ENCODE measurements around the gene SAMD5.

Gene SAMD5

DNA sequence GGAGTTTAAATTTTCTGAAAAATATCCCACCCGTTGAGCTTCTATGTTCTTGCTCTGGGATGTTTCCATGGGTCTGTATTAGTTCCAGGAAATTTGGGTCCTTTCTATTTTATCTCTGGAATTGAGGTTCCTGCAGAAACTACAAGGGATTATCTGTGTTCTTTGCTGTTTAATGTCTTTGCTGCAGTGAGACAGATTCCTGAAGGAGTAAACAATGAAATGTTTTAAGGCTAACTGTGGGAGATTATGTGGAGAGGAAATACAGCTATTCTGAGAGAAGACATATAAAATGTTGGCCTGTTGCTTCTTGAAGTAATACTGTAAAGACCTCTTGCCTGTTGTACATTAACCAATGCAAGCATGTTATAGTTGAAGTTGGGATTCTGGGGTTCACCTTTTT, 43.5 kb downstream of the SAMD5 start:
- peaks cover under 1% of the 10 kb centered on the region for H3K4me1 ChIP-seq (ENCODE audit: control insufficient read depth, insufficient read depth, low read length)
- H3K4me3 ChIP-seq (ENCODE audit: low read length), result no peak overlapping the region
- no peak overlapping the region for H3K9ac ChIP-seq (ENCODE audit: low read depth, low read length)
- no peaks in the 10 kb centered on the region for H3K27me3 ChIP-seq (ENCODE audit: control insufficient read depth, insufficient read depth, low read length)
- H3K36me3 ChIP-seq (ENCODE audit: insufficient read depth, low read length), result no peaks in the 10 kb centered on the region
- no peaks in the 10 kb centered on the region for H3K9me3 ChIP-seq (replicated peaks; ENCODE audit: low read length)
- H3K4me2 ChIP-seq (ENCODE audit: low read length), result no peak overlapping the region

GRCh38 chr6:147553099-147553498, 44.6 kb downstream of the SAMD5 start:
- H3K9ac ChIP-seq (ENCODE audit: low read depth, low read length), result no peak overlapping the region
- H3K4me1 ChIP-seq (ENCODE audit: control insufficient read depth, insufficient read depth, low read length), result no peaks in the 10 kb centered on the region
- H3K4me2 ChIP-seq (ENCODE audit: low read length), result no peak overlapping the region
- H3K27me3 ChIP-seq (ENCODE audit: control insufficient read depth, insufficient read depth, low read length), result no peaks in the 10 kb centered on the region
- H3K36me3 ChIP-seq (ENCODE audit: insufficient read depth, low read length), result no peaks in the 10 kb centered on the region
- no peaks in the 10 kb centered on the region for H3K9me3 ChIP-seq (replicated peaks; ENCODE audit: low read length)
- no peak overlapping the region for H3K4me3 ChIP-seq (ENCODE audit: low read length)

- Histone ChIP-seq H3K4me2 (ENCODE audit: low read length) (no peak overlapping the region), H3K9me3 (replicated peaks; ENCODE audit: low read length) (no peaks in the 10 kb centered on the region), H3K27me3 (ENCODE audit: control insufficient read depth, insufficient read depth, low read length) (no peaks in the 10 kb centered on the region), H3K4me1 (ENCODE audit: control insufficient read depth, insufficient read depth, low read length) (no peaks in the 10 kb centered on the region), H3K4me3 (ENCODE audit: low read length) (no peak overlapping the region), H3K36me3 (ENCODE audit: insufficient read depth, low read length) (no peaks in the 10 kb centered on the region), H3K9ac (ENCODE audit: low read depth, low read length) (no peak overlapping the region)
These were observed 45.8 kb downstream of the SAMD5 start for GRCh38 chr6:147554281-147554680.

DNA sequence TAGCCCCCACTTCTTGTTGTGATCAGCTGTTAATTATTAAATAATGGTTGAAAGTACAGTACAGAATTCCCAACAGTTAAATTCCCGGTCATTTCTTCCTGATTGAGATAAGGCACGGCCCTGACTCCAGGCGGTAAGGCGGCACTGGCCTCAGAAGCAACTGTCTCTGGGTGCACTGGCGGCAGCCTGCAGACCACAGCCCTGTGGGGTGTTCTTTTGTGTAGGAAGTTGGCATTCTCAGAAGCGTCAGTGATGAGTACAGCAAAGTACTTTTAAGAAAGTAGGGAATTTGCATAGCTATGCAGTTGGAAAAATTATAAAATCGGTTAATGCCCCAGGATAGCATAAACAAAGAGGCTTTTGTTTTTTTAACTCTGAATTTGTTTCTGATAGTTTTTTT, 50.5 kb downstream of the SAMD5 start:
- Histone ChIP-seq H3K27me3 (ENCODE audit: control insufficient read depth, insufficient read depth, low read length) (no peaks in the 10 kb centered on the region), H3K36me3 (ENCODE audit: insufficient read depth, low read length) (no peaks in the 10 kb centered on the region), H3K4me1 (ENCODE audit: control insufficient read depth, insufficient read depth, low read length) (no peaks in the 10 kb centered on the region), H3K9ac (ENCODE audit: low read depth, low read length) (no peak overlapping the region), H3K4me3 (ENCODE audit: low read length) (no peak overlapping the region), H3K4me2 (ENCODE audit: low read length) (no peak overlapping the region), H3K9me3 (replicated peaks; ENCODE audit: low read length) (no peaks in the 10 kb centered on the region)

DNA sequence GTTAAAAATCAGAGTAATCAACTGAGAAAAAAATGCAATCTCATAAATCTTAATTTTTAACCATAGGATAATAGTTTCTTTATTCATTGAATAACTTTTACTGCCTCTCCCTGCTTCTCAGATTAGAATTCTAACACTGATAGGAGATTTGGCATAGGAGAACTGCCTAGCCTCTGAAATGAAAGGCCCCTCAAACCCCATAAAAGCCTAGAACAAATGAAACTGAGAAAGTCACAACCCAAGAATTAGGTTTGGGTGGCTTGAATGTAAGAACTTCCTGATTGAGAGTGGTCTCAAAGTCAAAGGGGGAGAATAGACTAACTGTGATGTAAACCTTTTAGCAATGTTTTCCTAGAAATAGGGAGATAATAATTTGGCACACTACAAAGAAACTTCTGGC, 52.2 kb downstream of the SAMD5 start:
- Histone ChIP-seq H3K4me2 (ENCODE audit: low read length) (no peak overlapping the region), H3K9me3 (replicated peaks; ENCODE audit: low read length) (no peaks in the 10 kb centered on the region), H3K4me1 (ENCODE audit: control insufficient read depth, insufficient read depth, low read length) (no peaks in the 10 kb centered on the region), H3K9ac (ENCODE audit: low read depth, low read length) (no peak overlapping the region), H3K4me3 (ENCODE audit: low read length) (no peak overlapping the region), H3K36me3 (ENCODE audit: insufficient read depth, low read length) (no peaks in the 10 kb centered on the region), H3K27me3 (ENCODE audit: control insufficient read depth, insufficient read depth, low read length) (no peaks in the 10 kb centered on the region)

DNA sequence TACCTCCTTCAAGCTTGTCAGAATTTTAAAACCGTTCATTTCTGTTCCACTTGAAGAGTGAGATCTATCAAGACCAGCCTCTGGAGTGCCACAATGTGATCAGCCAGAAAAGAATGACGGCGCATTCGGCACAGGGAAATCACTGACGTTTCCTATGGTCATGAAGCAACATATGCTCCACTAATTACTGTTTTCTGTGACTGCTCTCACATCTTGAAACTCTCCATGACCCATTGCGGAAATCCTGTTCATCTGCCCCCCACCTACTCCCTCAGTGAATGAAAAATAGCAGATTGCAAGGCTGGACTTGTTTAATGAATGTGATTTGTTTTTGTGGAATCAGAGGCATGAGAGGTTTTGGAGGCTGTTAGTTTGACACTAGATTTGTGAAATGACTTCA, 53.2 kb downstream of the SAMD5 start:
- H3K4me1 ChIP-seq (ENCODE audit: control insufficient read depth, insufficient read depth, low read length), result no peaks in the 10 kb centered on the region
- no peak overlapping the region for H3K9ac ChIP-seq (ENCODE audit: low read depth, low read length)
- no peak overlapping the region for H3K4me3 ChIP-seq (ENCODE audit: low read length)
- no peaks in the 10 kb centered on the region for H3K36me3 ChIP-seq (ENCODE audit: insufficient read depth, low read length)
- H3K27me3 ChIP-seq (ENCODE audit: control insufficient read depth, insufficient read depth, low read length), result no peaks in the 10 kb centered on the region
- H3K9me3 ChIP-seq (replicated peaks; ENCODE audit: low read length), result no peaks in the 10 kb centered on the region
- H3K4me2 ChIP-seq (ENCODE audit: low read length), result no peak overlapping the region

- Histone ChIP-seq H3K9me3 (replicated peaks; ENCODE audit: low read length) (no peaks in the 10 kb centered on the region), H3K4me1 (ENCODE audit: control insufficient read depth, insufficient read depth, low read length) (no peaks in the 10 kb centered on the region), H3K9ac (ENCODE audit: low read depth, low read length) (no peak overlapping the region), H3K4me3 (ENCODE audit: low read length) (no peak overlapping the region), H3K4me2 (ENCODE audit: low read length) (no peak overlapping the region), H3K36me3 (ENCODE audit: insufficient read depth, low read length) (no peaks in the 10 kb centered on the region), H3K27me3 (ENCODE audit: control insufficient read depth, insufficient read depth, low read length) (no peaks in the 10 kb centered on the region)
These were observed 55.0 kb downstream of the SAMD5 start for GRCh38 chr6:147563472-147563871.

- Histone ChIP-seq H3K4me1 (ENCODE audit: control insufficient read depth, insufficient read depth, low read length) (no peaks in the 10 kb centered on the region), H3K4me3 (ENCODE audit: low read length) (no peak overlapping the region), H3K27me3 (ENCODE audit: control insufficient read depth, insufficient read depth, low read length) (no peaks in the 10 kb centered on the region), H3K9ac (ENCODE audit: low read depth, low read length) (no peak overlapping the region), H3K4me2 (ENCODE audit: low read length) (no peak overlapping the region), H3K36me3 (ENCODE audit: insufficient read depth, low read length) (no peaks in the 10 kb centered on the region), H3K9me3 (replicated peaks; ENCODE audit: low read length) (no peaks in the 10 kb centered on the region)
These were observed 56.1 kb downstream of the SAMD5 start for GRCh38 chr6:147564556-147564955.

- no peak overlapping the region for H3K4me3 ChIP-seq (ENCODE audit: low read length)
- no peaks in the 10 kb centered on the region for H3K27me3 ChIP-seq (ENCODE audit: control insufficient read depth, insufficient read depth, low read length)
- no peak overlapping the region for H3K4me2 ChIP-seq (ENCODE audit: low read length)
- no peaks in the 10 kb centered on the region for H3K36me3 ChIP-seq (ENCODE audit: insufficient read depth, low read length)
- H3K9ac ChIP-seq (ENCODE audit: low read depth, low read length), result no peak overlapping the region
- no peaks in the 10 kb centered on the region for H3K4me1 ChIP-seq (ENCODE audit: control insufficient read depth, insufficient read depth, low read length)
- no peaks in the 10 kb centered on the region for H3K9me3 ChIP-seq (replicated peaks; ENCODE audit: low read length)
These were observed 57.9 kb downstream of the SAMD5 start for GRCh38 chr6:147566244-147566898.

DNA sequence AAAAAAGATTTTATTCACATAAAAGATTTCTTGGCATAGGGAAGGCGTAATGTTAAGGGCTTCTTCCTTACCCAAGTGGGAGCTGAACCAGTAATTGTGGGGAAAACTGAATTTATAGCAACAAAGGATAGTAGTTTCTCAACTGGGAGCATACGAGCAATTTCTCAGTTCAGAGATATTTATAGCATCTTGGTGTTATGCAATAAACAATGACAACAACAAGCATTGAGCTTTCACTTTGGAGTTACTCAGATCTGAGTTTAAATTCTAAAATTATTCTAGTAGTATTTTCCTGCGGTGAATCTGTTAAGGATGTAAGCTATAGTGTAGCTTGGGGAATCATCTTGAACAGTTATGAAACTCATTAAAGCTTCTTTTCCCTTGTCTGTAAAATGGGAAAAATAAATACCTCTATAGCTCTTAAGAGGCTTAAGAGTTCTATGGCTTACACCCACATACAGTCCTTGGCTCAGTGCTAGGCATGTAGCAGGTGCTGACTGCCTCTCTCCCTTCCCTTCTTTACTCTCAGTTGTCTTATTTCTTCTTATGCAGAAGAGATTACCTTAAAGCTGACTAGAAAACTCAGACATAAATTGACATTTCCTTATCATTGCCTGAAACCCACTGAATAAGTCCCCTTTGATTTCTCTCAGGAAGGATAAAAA, 58.8 kb downstream of the SAMD5 start:
- Histone ChIP-seq H3K4me3 (ENCODE audit: low read length) (no peak overlapping the region), H3K27me3 (ENCODE audit: control insufficient read depth, insufficient read depth, low read length) (no peaks in the 10 kb centered on the region), H3K4me2 (ENCODE audit: low read length) (no peak overlapping the region), H3K9me3 (replicated peaks; ENCODE audit: low read length) (no peaks in the 10 kb centered on the region), H3K4me1 (ENCODE audit: control insufficient read depth, insufficient read depth, low read length) (no peaks in the 10 kb centered on the region), H3K9ac (ENCODE audit: low read depth, low read length) (no peak overlapping the region), H3K36me3 (ENCODE audit: insufficient read depth, low read length) (no peaks in the 10 kb centered on the region)

DNA sequence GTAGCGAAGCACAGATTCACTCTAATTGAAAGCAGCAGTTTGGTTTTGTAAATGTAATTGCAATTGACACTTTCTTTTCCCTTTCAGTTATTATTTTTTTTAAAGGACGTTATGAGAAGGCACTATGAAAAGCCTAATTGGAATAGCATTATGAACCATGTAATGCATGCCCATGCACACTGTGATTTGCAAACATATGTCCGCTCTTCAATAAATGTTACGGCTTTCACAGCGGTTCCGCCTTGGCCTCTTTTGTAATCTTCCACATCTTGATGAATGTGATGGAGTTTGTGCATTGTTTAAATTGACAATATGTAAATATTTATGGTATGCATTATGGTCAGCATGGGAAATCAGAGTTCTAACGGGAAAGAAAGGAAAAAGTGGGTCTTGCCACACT, 61.3 kb downstream of the SAMD5 start:
- Histone ChIP-seq H3K9ac (ENCODE audit: low read depth, low read length) (no peak overlapping the region), H3K4me2 (ENCODE audit: low read length) (no peak overlapping the region), H3K9me3 (replicated peaks; ENCODE audit: low read length) (no peaks in the 10 kb centered on the region), H3K4me3 (ENCODE audit: low read length) (no peak overlapping the region), H3K36me3 (ENCODE audit: insufficient read depth, low read length) (no peaks in the 10 kb centered on the region), H3K27me3 (ENCODE audit: control insufficient read depth, insufficient read depth, low read length) (no peaks in the 10 kb centered on the region), H3K4me1 (ENCODE audit: control insufficient read depth, insufficient read depth, low read length) (no peaks in the 10 kb centered on the region)

DNA sequence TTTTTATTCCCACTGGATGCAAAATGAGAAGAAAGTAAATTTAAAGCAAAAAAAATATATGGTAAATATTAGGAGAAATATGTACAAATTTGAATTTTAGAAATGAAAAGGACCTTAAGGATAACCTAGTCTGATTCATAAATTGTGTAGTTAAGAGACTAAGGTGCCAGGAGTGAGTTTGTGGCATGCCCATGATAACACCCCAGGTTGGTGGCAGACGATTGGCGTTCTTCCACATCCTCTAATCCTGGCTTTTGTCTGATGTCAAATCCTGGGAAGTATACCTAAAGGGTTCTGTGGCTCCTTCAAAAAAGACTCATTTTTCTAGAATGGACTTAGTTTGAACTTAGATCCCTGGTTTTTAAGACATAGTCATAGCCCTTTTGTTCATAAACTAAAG, 62.2 kb downstream of the SAMD5 start:
- no peaks in the 10 kb centered on the region for H3K27me3 ChIP-seq (ENCODE audit: control insufficient read depth, insufficient read depth, low read length)
- H3K9ac ChIP-seq (ENCODE audit: low read depth, low read length), result no peak overlapping the region
- H3K4me2 ChIP-seq (ENCODE audit: low read length), result no peak overlapping the region
- H3K9me3 ChIP-seq (replicated peaks; ENCODE audit: low read length), result no peaks in the 10 kb centered on the region
- H3K4me3 ChIP-seq (ENCODE audit: low read length), result no peak overlapping the region
- H3K4me1 ChIP-seq (ENCODE audit: control insufficient read depth, insufficient read depth, low read length), result no peaks in the 10 kb centered on the region
- no peaks in the 10 kb centered on the region for H3K36me3 ChIP-seq (ENCODE audit: insufficient read depth, low read length)
